GM19351 (cell line): ENCODE data around the gene FCHSD2.
"Not testable (repeated sequence)": the region's sequence is repeated elsewhere in the genome, so short reads cannot be mapped to it uniquely, and the experiment has no call there.

Source experiments
- ATAC-seq: cut with Tn5 transposase; IDR thresholded peaks from one replicate; pipeline ENCODE4 v1.9.1; 2021; ENCODE audit warnings: mild to moderate bottlenecking, moderate library complexity; ENCODE audit not compliant: unreplicated experiment

The FCHSD2 gene

GRCh38 chr11:73152086-73152853 is 10.2 kb upstream of the FCHSD2 start:
- ATAC-seq: no peak

DNA sequence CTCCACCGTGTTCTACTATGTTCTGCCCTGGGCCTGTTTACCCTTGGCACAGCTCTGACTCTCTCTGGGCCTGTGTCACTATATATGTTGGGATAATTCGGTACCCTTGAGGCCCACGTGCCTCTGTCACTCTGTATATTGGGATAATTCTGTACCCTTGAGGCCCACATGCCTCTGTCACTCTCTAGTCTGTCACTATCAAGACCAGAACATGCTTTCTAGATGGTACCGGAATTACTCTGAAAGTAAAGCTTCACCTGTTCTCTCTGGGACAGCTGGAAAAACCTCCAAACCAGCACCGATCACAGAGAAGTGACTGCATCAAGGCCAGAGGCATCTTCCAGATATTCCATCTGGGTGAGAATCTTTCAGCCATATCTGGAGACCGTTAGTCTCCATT is 9.3 kb upstream of the FCHSD2 start:
- ATAC-seq: no peak

GRCh38 chr11:73149105-73149504 is 7.0 kb upstream of the FCHSD2 start:
- ATAC-seq: no peak

- no peak for ATAC-seq
Observed at GRCh38 chr11:73147771-73148681, 5.9 kb upstream of the FCHSD2 start.

DNA sequence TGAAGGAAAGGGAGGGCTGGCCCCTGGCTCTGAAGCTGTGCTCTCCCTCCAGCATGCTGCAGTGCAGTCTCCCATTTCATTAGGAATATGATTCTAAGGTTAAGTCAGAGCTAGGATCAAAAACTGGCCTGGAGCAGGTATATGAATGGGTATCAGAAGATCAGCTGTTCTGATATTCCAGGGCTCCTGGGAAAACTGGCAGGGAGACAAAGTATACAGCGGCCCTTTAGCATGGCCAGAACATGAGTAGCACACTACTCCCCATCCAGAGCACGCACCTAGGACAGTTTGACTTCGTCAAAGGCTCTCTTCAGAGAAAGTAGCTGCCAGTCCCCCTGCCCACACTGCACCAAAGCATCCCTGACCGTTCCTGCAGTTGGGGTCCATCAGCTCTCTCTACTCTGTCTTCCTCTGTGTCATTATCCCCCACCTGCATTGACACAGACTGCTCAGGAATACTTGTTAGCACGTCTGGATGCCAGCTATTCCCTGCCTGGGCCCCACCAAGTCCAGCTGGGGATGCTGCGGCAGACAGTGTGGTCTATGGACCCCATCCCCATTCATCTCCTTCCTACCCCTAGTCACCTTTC is 4.0 kb upstream of the FCHSD2 start:
- no peak for ATAC-seq

DNA sequence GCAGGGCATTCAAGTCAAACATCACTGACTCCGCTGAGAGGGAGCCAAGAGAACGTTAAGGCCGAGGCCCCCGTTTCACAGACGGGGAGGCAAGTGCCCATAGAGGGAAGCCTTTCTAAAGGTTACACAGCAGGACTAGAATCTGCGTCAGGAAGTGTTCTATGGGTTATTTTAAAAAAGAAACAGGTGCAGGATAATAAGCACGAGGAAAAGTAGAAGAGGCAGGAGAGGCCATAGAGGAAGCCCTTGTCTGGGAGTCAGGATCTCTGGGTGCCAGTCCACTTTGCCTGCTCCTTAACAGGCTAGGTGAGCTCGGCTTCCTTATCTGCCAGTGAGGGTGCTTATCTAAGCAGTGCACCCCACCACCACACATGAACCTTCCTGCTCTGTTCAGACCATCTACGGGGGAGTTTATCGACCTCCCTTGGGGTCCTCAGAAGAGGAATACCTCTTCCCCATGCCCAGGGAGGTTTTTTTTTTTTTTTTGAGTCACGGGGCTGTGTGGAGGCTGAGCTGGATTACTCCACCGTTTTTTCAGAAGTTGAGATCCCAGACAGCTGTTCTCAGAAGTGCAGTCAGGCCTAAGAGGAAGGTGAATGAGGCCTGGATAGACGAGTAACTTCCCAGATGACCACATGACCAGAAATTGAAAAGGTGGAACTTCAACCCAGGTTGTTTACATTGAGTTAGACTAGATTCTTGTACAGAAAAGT is 1.2 kb upstream of the FCHSD2 start:
- ATAC-seq: no peak

DNA sequence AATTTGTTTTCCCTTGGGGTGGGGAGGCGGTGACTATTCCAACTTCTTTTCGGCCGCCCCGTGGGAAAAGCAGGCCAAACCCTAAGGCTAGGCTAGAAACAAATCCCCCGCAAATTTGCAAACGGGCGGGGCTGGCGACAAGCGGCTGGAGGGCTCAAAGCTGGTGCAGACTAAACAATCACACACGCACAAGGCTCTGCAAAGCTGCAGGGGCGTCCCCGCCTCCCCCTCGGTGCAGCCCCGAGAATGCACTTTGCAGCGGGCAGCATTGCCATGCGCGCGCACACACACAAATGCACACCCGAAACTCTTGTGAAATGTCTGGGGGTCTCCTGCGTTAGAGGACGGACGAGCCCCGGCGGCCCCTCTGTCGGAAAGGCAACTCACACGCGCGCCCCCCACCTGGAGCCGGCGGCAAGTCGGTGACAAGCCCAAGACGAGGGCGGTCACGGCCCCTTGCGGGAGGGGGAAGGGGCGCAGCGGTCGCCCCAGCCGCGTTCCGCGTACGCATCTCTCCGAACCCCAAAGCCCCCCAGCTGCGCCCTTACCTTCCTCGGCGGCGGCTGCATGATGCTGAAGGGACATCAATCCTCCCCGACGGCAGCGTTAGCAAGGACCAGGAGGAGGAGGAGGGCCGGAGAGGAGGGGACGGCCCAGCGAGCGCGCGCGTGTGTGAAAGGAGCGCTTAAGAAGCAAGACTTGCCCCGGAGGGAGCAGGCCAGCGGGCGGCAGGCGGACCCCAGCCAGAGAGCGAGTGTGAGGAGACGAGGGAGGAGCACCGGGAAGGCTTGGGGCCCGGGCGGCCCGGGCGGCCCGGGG is 600 bp downstream of the FCHSD2 start:
- peak; percentile 23 for ATAC-seq

- no peak for ATAC-seq
Observed at GRCh38 chr11:73141031-73141308, 1.1 kb downstream of the FCHSD2 start.

- no peak for ATAC-seq
Observed at GRCh38 chr11:73140213-73141030, 1.7 kb downstream of the FCHSD2 start.

DNA sequence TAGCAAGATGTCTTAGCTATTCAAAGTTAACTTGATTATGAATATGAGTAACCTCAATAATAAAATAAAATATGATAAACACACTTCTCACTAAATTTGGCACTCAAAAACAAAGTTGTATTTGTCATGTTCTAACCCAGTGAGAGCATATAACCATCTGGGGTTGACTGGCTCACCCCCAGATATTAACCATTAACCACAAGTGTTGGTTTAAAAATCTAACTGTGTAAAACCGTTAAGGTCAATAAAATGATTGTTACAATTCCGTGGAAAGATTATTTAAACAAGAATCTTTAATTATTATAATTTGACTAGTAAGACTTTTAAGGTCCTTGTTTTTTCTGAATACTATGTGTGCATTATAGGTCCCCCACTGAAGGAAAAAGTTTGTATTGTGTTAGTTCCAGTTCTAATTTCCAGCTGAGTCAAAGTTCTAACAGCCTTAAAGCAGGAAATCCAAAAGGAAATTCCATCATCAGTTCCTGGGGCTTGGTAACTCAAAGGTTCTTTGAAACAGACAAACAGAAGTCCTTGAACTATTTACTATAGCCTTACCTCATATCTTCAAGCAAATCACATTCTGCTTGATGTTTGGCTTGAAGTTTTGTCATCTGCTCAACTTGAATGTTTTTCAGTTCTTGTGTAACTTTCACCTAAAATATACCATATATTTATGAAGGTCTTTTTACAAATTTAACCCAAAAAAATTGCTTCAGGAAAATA is 2.5 kb downstream of the FCHSD2 start:
- no peak for ATAC-seq

DNA sequence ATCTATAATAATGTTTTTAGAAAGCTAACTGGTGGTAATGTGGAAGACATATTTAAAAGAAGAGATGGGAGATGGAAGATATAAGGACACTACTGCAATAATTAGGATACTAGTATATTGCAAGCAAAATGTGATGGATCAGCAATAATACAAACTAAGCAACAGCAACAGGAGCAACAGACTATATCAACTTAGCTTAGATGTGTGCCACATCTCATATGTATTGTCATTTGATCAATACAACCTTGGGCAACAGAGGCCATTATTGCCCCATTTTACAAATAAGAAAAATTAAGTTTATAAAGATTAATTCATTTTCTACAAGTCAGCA is 4.2 kb downstream of the FCHSD2 start:
- ATAC-seq: no peak

- no peak for ATAC-seq
Observed at GRCh38 chr11:73137262-73137943, 4.7 kb downstream of the FCHSD2 start.

DNA sequence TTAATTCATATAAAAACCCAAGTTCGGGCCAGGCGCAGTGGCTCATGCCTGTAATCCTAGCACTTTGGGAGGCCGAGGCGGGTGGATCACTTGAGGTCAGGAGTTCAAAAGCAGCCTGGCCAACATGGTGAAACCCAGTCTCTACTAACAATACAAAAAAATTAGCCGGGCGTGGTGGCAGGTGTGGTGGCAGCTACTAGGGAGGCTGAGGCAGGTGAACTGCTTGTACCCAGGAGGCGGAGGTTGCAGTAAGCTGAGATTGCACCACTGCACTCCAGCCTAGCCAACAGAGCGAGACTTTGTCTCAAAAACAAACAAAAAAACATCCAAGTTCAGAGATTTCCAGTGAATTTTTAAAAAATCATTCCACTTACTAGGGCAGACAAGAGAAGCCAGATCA is 5.4 kb downstream of the FCHSD2 start:
- ATAC-seq: not testable (repeated sequence)

- no peak for ATAC-seq
Observed at GRCh38 chr11:73135346-73136284, 6.5 kb downstream of the FCHSD2 start.

DNA sequence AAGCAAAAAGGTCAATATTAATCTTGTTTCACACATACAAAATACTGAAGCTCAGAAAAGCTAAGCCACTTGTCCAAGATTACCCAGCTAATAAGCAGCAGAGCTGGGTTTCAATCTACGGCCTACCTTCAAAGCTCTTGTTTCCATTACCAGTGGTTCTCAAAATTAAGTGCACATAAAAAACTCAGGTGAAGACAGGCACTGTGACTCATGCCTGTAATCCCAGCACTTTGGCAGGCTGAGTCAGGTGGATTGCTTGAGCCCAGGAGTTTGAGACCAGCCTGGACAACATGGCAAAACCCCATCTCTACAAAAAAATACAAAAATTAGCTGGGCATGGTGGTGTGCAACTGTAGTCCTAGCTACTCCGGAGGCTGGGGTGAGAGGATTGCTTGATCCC is 9.8 kb downstream of the FCHSD2 start:
- not testable (repeated sequence) for ATAC-seq

GRCh38 chr11:73130181-73130580 is 11.9 kb downstream of the FCHSD2 start:
- ATAC-seq: no peak

- ATAC-seq: no peak
Observed at GRCh38 chr11:73129198-73129597, 12.9 kb downstream of the FCHSD2 start.
